Prostate gland (tissue), 2 donors: ENCODE results near the gene USP22.

Source experiments
- POLR2A ChIP-seq: fragments of 450-650 bp; IDR thresholded peaks from one replicate; pipeline ENCODE4 v1.6.1; 2016; ENCODE audit warnings: antibody characterized with exemption, mild to moderate bottlenecking
- POLR2AphosphoS5 ChIP-seq: sonication (generic); formaldehyde crosslinking; IDR thresholded peaks from one replicate; pipeline ENCODE4 v1.6.1; 2017; ENCODE audit warnings: antibody characterized with exemption
- TF ChIP-seq, protein P1 (sequence below), 4 experiments: fragments of 200-600 bp in 2 of 4; fragments of 450-650 bp in 2 of 4; sonication (generic) in 2 of 4; IDR thresholded peaks; 1 replicate in 3 of 4; 2 replicates in 1 of 4; pipeline ENCODE4 v1.5.1; 2016 to 2019; ENCODE audit warnings: antibody characterized with exemption in 4 of 4, mild to moderate bottlenecking in 2 of 4, moderate library complexity in 2 of 4

DNA sequence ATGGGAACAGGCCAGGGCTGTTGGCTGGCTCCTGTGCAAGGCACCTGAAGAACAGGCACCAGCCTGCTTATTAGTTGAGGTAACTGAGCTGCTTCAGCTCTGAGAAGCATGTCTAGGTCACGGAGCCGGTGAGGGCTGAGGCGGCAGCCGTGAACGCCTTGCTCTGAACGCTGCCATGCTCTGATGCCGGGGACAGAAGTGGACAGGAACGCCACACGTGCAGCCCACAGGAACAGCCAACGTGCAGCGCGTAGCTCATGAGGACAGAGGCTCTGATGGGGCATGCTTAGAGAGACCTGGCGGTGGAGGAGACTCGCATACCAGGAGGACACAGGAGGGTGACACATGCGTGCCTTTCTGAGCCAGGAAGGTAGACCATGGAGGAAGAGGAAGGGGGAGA, 25.6 kb downstream of the USP22 start:
- TF ChIP-seq, protein P1, sequence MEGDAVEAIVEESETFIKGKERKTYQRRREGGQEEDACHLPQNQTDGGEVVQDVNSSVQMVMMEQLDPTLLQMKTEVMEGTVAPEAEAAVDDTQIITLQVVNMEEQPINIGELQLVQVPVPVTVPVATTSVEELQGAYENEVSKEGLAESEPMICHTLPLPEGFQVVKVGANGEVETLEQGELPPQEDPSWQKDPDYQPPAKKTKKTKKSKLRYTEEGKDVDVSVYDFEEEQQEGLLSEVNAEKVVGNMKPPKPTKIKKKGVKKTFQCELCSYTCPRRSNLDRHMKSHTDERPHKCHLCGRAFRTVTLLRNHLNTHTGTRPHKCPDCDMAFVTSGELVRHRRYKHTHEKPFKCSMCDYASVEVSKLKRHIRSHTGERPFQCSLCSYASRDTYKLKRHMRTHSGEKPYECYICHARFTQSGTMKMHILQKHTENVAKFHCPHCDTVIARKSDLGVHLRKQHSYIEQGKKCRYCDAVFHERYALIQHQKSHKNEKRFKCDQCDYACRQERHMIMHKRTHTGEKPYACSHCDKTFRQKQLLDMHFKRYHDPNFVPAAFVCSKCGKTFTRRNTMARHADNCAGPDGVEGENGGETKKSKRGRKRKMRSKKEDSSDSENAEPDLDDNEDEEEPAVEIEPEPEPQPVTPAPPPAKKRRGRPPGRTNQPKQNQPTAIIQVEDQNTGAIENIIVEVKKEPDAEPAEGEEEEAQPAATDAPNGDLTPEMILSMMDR (IDR thresholded peaks at IDR 0.05): no peak
- TF ChIP-seq POLR2A: no peak
- TF ChIP-seq POLR2AphosphoS5: no peak
